Superior temporal gyrus (tissue), 1 donor: Measurements from ENCODE around the gene MRPL36.

Source experiments
- DNase-seq: peaks from one replicate; pipeline ENCODE4 v3.0.0-alpha.2; 2016; ENCODE audit errors: extremely low spot score

Gene MRPL36

GRCh38 chr5:1781726-1782384 lies 17.8 kb downstream of the MRPL36 start:
- DNase-seq, result no peak

GRCh38 chr5:1781107-1781506 lies 18.5 kb downstream of the MRPL36 start:
- DNase-seq, result no peak

GRCh38 chr5:1780614-1780930 lies 19.1 kb downstream of the MRPL36 start:
- no peak for DNase-seq

GRCh38 chr5:1779782-1780613 lies 19.6 kb downstream of the MRPL36 start:
- DNase-seq, result no peak

GRCh38 chr5:1779021-1779680 lies 20.5 kb downstream of the MRPL36 start:
- no peak for DNase-seq

- no peak for DNase-seq
These were observed 21.3 kb downstream of the MRPL36 start for GRCh38 chr5:1778138-1779020.

- no peak for DNase-seq
These were observed 22.1 kb downstream of the MRPL36 start for GRCh38 chr5:1777281-1778137.

- no peak for DNase-seq
These were observed 22.8 kb downstream of the MRPL36 start for GRCh38 chr5:1776831-1777230.

- no peak for DNase-seq
These were observed 27.0 kb downstream of the MRPL36 start for GRCh38 chr5:1772634-1773033.

GRCh38 chr5:1771149-1772065 lies 28.2 kb downstream of the MRPL36 start:
- no peak for DNase-seq

GRCh38 chr5:1770443-1770802 lies 29.2 kb downstream of the MRPL36 start:
- DNase-seq, result no peak

GRCh38 chr5:1769752-1770442 lies 29.7 kb downstream of the MRPL36 start:
- no peak for DNase-seq

GRCh38 chr5:1769017-1769640 lies 30.5 kb downstream of the MRPL36 start:
- DNase-seq, result no peak

- DNase-seq, result no peak
These were observed 31.2 kb downstream of the MRPL36 start for GRCh38 chr5:1768283-1769000.

GRCh38 chr5:1767524-1768282 lies 31.9 kb downstream of the MRPL36 start:
- DNase-seq, result no peak

- no peak for DNase-seq
These were observed 33.8 kb downstream of the MRPL36 start for GRCh38 chr5:1765880-1766235.

GRCh38 chr5:1765141-1765879 lies 34.3 kb downstream of the MRPL36 start:
- no peak for DNase-seq
